ENCODE measurements around the gene GOLGA8J. TPM values are rescaled to one million over a fixed set of nuclear protein-coding genes. Genes with fewer than 3 reads are reported as not detected.
"Not testable (repeated sequence)": the region's sequence is repeated elsewhere in the genome, so short reads cannot be mapped to it uniquely, and the experiment has no call there.

GOLGA8J gene
- total RNA-seq, 2 experiments from 2014 or later, result 0.65 TPM; not detected in 1

GRCh38 chr15:30130066-30130465, 47.3 kb downstream of the GOLGA8J start:
- CTCF ChIA-PET; DNase-seq; POLR2A ChIA-PET; H3K36me3 Mint-ChIP-seq (ENCODE audit: low read depth); H3K27me3 Mint-ChIP-seq; H3K9me3 Mint-ChIP-seq; H3K4me1 Mint-ChIP-seq; H3K27ac Mint-ChIP-seq; H3K4me3 Mint-ChIP-seq: not testable (repeated sequence)

- POLR2A ChIA-PET; H3K4me1 Mint-ChIP-seq; DNase-seq; H3K9me3 Mint-ChIP-seq; H3K27me3 Mint-ChIP-seq; CTCF ChIA-PET; H3K36me3 Mint-ChIP-seq (ENCODE audit: low read depth); H3K4me3 Mint-ChIP-seq; H3K27ac Mint-ChIP-seq: not testable (repeated sequence)
Measured at GRCh38 chr15:30134751-30135150, 52.0 kb downstream of the GOLGA8J start, which contains the start of gene GOLGA8T. Gene GOLGA8T, plus strand, starts transcription at chr15:30135051. Its CDS starts 98 bp downstream, at chr15:30135149.

Other genes with a start within 250 kb of the GOLGA8J start
- gene GOLGA8T, start 52.1 kb downstream of the GOLGA8J start, total RNA-seq, result not detected

All from activated CD4-positive, alpha-beta T cell treated with anti-CD3 and anti-CD28 coated beads, Interleukin-2, amount 10 ng/mL, durations not matched to agents 7 days and 5 days (primary cell).